SK-N-SH (cell line): ENCODE data around the gene PRKACB.

Source experiments
- EZH2phosphoT487 ChIP-seq: fragments of 200-600 bp; sonication (generic); IDR thresholded peaks from 2 replicates; pipeline ENCODE4 v1.6.1; 2017; ENCODE audit warnings: low read depth, mixed run types, mild to moderate bottlenecking, antibody characterized with exemption, moderate library complexity, borderline replicate concordance
- FOXM1 ChIP-seq: IDR thresholded peaks from 2 replicates; pipeline ENCODE4 v1.4.0; 2012; ENCODE audit warnings: low read depth, mild to moderate bottlenecking
- GATA2 ChIP-seq: sonication (generic); formaldehyde crosslinking; IDR thresholded peaks from 2 replicates; pipeline ENCODE4 v1.5.0; 2020; ENCODE audit warnings: mild to moderate bottlenecking, missing genetic modification reagents
- MAX ChIP-seq: IDR thresholded peaks from 2 replicates; pipeline ENCODE4 v1.4.0; 2012; ENCODE audit warnings: low read depth
- MEF2A ChIP-seq: IDR thresholded peaks from 2 replicates; pipeline ENCODE4 v1.4.0; 2012; ENCODE audit warnings: low read depth, borderline replicate concordance
- MXI1 ChIP-seq: IDR thresholded peaks from 2 replicates; pipeline ENCODE4 v1.6.1; 2012; ENCODE audit warnings: mild to moderate bottlenecking, low read depth, low read length, improper control_type of control experiment
- NFIC ChIP-seq: IDR thresholded peaks from 2 replicates; pipeline ENCODE4 v1.4.0; 2012; ENCODE audit warnings: borderline replicate concordance
- NRF1 ChIP-seq: IDR thresholded peaks from 2 replicates; pipeline ENCODE4 v1.6.1; 2012; ENCODE audit warnings: low read depth, mild to moderate bottlenecking, low read length
- POLR2AphosphoS5 ChIP-seq: IDR thresholded peaks from 2 replicates; pipeline ENCODE4 v1.6.1; 2012; ENCODE audit warnings: low read depth, low read length
- RAD21 ChIP-seq: IDR thresholded peaks from 2 replicates; pipeline ENCODE4 v1.6.1; 2012; ENCODE audit warnings: mild to moderate bottlenecking, low read length
- SMC3 ChIP-seq: IDR thresholded peaks from 2 replicates; pipeline ENCODE4 v1.6.1; 2012; ENCODE audit warnings: low read depth, low read length, improper control_type of control experiment
- YY1 ChIP-seq: IDR thresholded peaks from 2 replicates; pipeline ENCODE4 v1.4.0; 2012; ENCODE audit warnings: low read depth, mild to moderate bottlenecking
- ZBTB33 ChIP-seq: IDR thresholded peaks from 2 replicates; pipeline ENCODE4 v1.4.0; 2012; ENCODE audit warnings: low read depth, borderline replicate concordance
- TF ChIP-seq, protein P1 (sequence below): fragments of 200-600 bp; sonication (generic); IDR thresholded peaks from 2 replicates; pipeline ENCODE4 v1.6.1; 2017; ENCODE audit warnings: antibody characterized with exemption, mild to moderate bottlenecking, moderate library complexity

DNA sequence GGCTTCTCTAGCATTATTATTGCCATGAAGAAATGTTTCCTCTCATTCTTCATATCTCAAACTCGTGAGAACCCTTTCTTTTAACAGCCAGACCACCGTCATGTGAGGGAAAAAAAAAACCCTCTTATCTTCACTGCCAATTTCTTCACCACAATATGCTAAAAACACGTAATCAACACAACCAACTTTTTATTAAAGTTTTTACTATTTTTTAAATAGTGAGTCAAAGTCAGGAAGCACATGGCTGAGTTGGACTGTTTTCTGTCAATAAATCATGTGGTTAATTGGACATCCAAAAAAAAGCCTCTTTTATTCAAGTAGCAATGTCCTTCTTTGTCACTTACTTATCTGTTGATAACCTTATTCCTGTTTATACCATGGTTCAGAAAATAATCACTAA lies 101.5 kb downstream of the PRKACB start:
- TF ChIP-seq POLR2AphosphoS5 (no peak), MAX (no peak), MXI1 (no peak), FOXM1 (no peak), YY1 (no peak), SMC3 (no peak), ZBTB33 (no peak), RAD21 (no peak), NFIC (no peak), MEF2A (no peak), GATA2 (CRISPR knock-in tag) (no peak), NRF1 (no peak), EZH2phosphoT487 (no peak)
- TF ChIP-seq, protein P1, sequence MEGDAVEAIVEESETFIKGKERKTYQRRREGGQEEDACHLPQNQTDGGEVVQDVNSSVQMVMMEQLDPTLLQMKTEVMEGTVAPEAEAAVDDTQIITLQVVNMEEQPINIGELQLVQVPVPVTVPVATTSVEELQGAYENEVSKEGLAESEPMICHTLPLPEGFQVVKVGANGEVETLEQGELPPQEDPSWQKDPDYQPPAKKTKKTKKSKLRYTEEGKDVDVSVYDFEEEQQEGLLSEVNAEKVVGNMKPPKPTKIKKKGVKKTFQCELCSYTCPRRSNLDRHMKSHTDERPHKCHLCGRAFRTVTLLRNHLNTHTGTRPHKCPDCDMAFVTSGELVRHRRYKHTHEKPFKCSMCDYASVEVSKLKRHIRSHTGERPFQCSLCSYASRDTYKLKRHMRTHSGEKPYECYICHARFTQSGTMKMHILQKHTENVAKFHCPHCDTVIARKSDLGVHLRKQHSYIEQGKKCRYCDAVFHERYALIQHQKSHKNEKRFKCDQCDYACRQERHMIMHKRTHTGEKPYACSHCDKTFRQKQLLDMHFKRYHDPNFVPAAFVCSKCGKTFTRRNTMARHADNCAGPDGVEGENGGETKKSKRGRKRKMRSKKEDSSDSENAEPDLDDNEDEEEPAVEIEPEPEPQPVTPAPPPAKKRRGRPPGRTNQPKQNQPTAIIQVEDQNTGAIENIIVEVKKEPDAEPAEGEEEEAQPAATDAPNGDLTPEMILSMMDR: no peak
